Measurements from ENCODE around the gene CTTNBP2. TPM values are rescaled to one million over a fixed set of nuclear protein-coding genes. Genes with fewer than 3 reads are reported as not detected.

Gene CTTNBP2
- total and polyA plus RNA-seq, 2 donors (not counting 1 experiment from before 2014, with no cell fraction given): 8.3 to 12.0 TPM

DNA sequence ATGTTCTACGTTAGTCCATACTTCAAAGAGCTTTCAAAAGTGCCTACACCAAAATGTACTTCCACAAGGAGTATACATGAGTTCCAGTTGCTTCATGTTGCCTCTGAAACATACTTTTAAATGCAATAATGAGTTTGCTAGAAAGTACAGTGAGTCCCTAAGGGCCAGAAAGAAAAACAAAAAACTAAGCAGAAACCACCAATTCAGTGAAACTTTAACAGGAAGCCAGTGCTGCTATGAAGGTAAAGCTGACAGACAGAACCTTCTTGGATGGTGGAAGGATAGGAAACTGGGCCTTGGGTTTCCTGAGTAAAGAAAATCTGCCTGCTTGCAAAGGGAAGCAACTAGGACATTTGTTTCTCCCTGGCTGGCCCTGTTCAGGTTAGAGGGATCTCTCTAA, 104.2 kb downstream of the CTTNBP2 start:
- H3K4me3 ChIP-seq (replicated peaks in 1 of 4; ENCODE audit: control extremely low read depth in 1 of 4, insufficient read depth in 1 of 4, low read depth in 3 of 4, low read length in 4 of 4): no peak overlapping the region
- H4K20me1 ChIP-seq (ENCODE audit: control insufficient read depth, extremely low read depth, insufficient read depth, low read length): no peaks in the 10 kb centered on the region
- H3K9ac ChIP-seq (ENCODE audit: insufficient read depth, low read length): no peak overlapping the region

GRCh38 chr7:117767951-117768350, 105.3 kb downstream of the CTTNBP2 start:
- no peak for DNase-seq (ENCODE audit: low read depth in 2 of 2)
- no peak overlapping the region for H3K4me3 ChIP-seq (replicated peaks in 1 of 4; ENCODE audit: control extremely low read depth in 1 of 4, insufficient read depth in 1 of 4, low read depth in 3 of 4, low read length in 4 of 4)
- no peak overlapping the region for H3K9ac ChIP-seq (ENCODE audit: insufficient read depth, low read length)
- H2AFZ ChIP-seq (ENCODE audit: low read length): no peak overlapping the region
- TF ChIP-seq EZH2 (IDR thresholded peaks at IDR 0.05; ENCODE audit: low read length, missing control alignments) (no peak), CTCF (conservative IDR thresholded peaks at IDR 0.05 in 1 of 2, IDR thresholded peaks at IDR 0.05 in 1 of 2; ENCODE audit: low read depth in 1 of 2, low read length in 2 of 2) (no peak)
- H3K4me2 ChIP-seq (ENCODE audit: extremely low read depth, insufficient read depth, low read length): no peak overlapping the region
- H3K4me1 ChIP-seq (ENCODE audit: control insufficient read depth, extremely low read depth, insufficient read depth, low read length): no peaks in the 10 kb centered on the region
- no peaks in the 10 kb centered on the region for H3K36me3 ChIP-seq (ENCODE audit: control insufficient read depth, insufficient read depth, low read length)
- H3K9me3 ChIP-seq (ENCODE audit: control insufficient read depth, insufficient read depth, low read depth, low read length): no peaks in the 10 kb centered on the region
- no peak overlapping the region for H3K27ac ChIP-seq (ENCODE audit: insufficient read depth, low read length)
- H3K79me2 ChIP-seq (ENCODE audit: control insufficient read depth, insufficient read depth, low read length): no peaks in the 10 kb centered on the region
- H3K27me3 ChIP-seq (ENCODE audit: control insufficient read depth, insufficient read depth, low read length): no peaks in the 10 kb centered on the region
- no peaks in the 10 kb centered on the region for H4K20me1 ChIP-seq (ENCODE audit: control insufficient read depth, extremely low read depth, insufficient read depth, low read length)

More for the DNA sequence above, 104.2 kb downstream of the CTTNBP2 start:
- Histone ChIP-seq H3K79me2 (ENCODE audit: control insufficient read depth, insufficient read depth, low read length) (no peaks in the 10 kb centered on the region), H3K36me3 (ENCODE audit: control insufficient read depth, insufficient read depth, low read length) (no peaks in the 10 kb centered on the region), H3K27ac (ENCODE audit: insufficient read depth, low read length) (no peak overlapping the region), H3K9me3 (ENCODE audit: control insufficient read depth, insufficient read depth, low read depth, low read length) (no peaks in the 10 kb centered on the region), H3K4me2 (ENCODE audit: extremely low read depth, insufficient read depth, low read length) (no peak overlapping the region), H3K4me1 (ENCODE audit: control insufficient read depth, extremely low read depth, insufficient read depth, low read length) (no peaks in the 10 kb centered on the region), H3K27me3 (ENCODE audit: control insufficient read depth, insufficient read depth, low read length) (no peaks in the 10 kb centered on the region), H2AFZ (ENCODE audit: low read length) (no peak overlapping the region)
- no peak for DNase-seq (ENCODE audit: low read depth in 2 of 2)
- TF ChIP-seq EZH2 (IDR thresholded peaks at IDR 0.05; ENCODE audit: low read length, missing control alignments): no peak
- no peak for TF ChIP-seq CTCF (conservative IDR thresholded peaks at IDR 0.05 in 1 of 2, IDR thresholded peaks at IDR 0.05 in 1 of 2; ENCODE audit: low read depth in 1 of 2, low read length in 2 of 2)

DNA sequence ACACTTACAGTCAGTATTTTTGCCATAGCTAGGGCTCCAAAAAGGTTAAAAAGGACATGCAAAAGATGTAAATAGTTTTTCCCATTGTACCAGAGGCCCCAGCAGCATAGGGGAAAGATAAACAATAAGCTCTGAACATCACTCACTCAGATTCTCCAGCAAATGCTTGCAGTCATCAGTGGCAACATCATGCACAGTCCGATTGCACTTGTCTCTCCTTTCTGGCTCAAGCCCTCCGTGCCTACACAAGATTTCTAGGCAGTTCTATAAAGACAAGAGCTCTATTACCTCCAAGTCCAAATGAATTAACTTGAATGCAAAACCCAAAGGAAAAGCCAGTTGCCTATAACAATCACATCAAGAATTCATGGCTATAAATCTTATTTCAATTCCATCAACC, 106.3 kb downstream of the CTTNBP2 start:
- no peaks in the 10 kb centered on the region for H3K79me2 ChIP-seq (ENCODE audit: control insufficient read depth, insufficient read depth, low read length)

More for the DNA sequence above, 106.3 kb downstream of the CTTNBP2 start:
- H3K36me3 ChIP-seq (ENCODE audit: control insufficient read depth, insufficient read depth, low read length): no peaks in the 10 kb centered on the region
- no peak overlapping the region for H3K9ac ChIP-seq (ENCODE audit: insufficient read depth, low read length)
- H3K4me1 ChIP-seq (ENCODE audit: control insufficient read depth, extremely low read depth, insufficient read depth, low read length): no peaks in the 10 kb centered on the region
- DNase-seq (ENCODE audit: low read depth in 2 of 2): no peak
- no peaks in the 10 kb centered on the region for H3K27me3 ChIP-seq (ENCODE audit: control insufficient read depth, insufficient read depth, low read length)
- no peak overlapping the region for H3K4me2 ChIP-seq (ENCODE audit: extremely low read depth, insufficient read depth, low read length)
- no peaks in the 10 kb centered on the region for H4K20me1 ChIP-seq (ENCODE audit: control insufficient read depth, extremely low read depth, insufficient read depth, low read length)
- no peak overlapping the region for H3K4me3 ChIP-seq (replicated peaks in 1 of 4; ENCODE audit: control extremely low read depth in 1 of 4, insufficient read depth in 1 of 4, low read depth in 3 of 4, low read length in 4 of 4)
- H2AFZ ChIP-seq (ENCODE audit: low read length): no peak overlapping the region
- no peak overlapping the region for H3K27ac ChIP-seq (ENCODE audit: insufficient read depth, low read length)
- no peaks in the 10 kb centered on the region for H3K9me3 ChIP-seq (ENCODE audit: control insufficient read depth, insufficient read depth, low read depth, low read length)
- TF ChIP-seq EZH2 (IDR thresholded peaks at IDR 0.05; ENCODE audit: low read length, missing control alignments) (no peak), CTCF (conservative IDR thresholded peaks at IDR 0.05 in 1 of 2, IDR thresholded peaks at IDR 0.05 in 1 of 2; ENCODE audit: low read depth in 1 of 2, low read length in 2 of 2) (no peak)

Data from fibroblast of lung (primary cell).